NCI-H1092 treated with DMSO at 0.1 percent for 48 hours (cell line): ENCODE results near the gene GABRG3.
A peak's percentile ranks its signal among the peaks of the same experiment; 100 is the strongest.

Experiments used
- DNase-seq: peaks from one replicate; lab custom pipeline; 2025; lab: John Stamatoyannopoulos, UW

Gene GABRG3

GRCh38 chr15:27506752-27507151, 535.8 kb downstream of the GABRG3 start:
- DNase-seq = no peak

GRCh38 chr15:27509014-27509413, 538.0 kb downstream of the GABRG3 start:
- DNase-seq = no peak

GRCh38 chr15:27512281-27513001, 541.5 kb downstream of the GABRG3 start:
- DNase-seq = no peak

- no peak for DNase-seq
Measured at GRCh38 chr15:27514526-27514925, 543.5 kb downstream of the GABRG3 start.

- no peak for DNase-seq
Measured at GRCh38 chr15:27527490-27528067, 556.6 kb downstream of the GABRG3 start.

GRCh38 chr15:27529399-27529798, 558.4 kb downstream of the GABRG3 start:
- DNase-seq = no peak

- no peak for DNase-seq
Measured at GRCh38 chr15:27530994-27531393, 560.0 kb downstream of the GABRG3 start.

GRCh38 chr15:27532358-27532757, 561.4 kb downstream of the GABRG3 start:
- no peak for DNase-seq

- no peak for DNase-seq
Measured at GRCh38 chr15:27535445-27536129, 564.6 kb downstream of the GABRG3 start.

- DNase-seq = peak; percentile 86
Measured at GRCh38 chr15:27538325-27538724, 567.3 kb downstream of the GABRG3 start.

- DNase-seq = no peak
Measured at GRCh38 chr15:27541581-27541980, 570.6 kb downstream of the GABRG3 start.

GRCh38 chr15:27545494-27546255, 574.7 kb downstream of the GABRG3 start:
- peak; percentile 21 for DNase-seq

GRCh38 chr15:27549746-27550145, 578.8 kb downstream of the GABRG3 start:
- no peak for DNase-seq

GRCh38 chr15:27550635-27551034, 579.7 kb downstream of the GABRG3 start:
- DNase-seq = no peak

GRCh38 chr15:27561816-27562215, 590.8 kb downstream of the GABRG3 start:
- DNase-seq = no peak

GRCh38 chr15:27563765-27564370, 592.9 kb downstream of the GABRG3 start:
- no peak for DNase-seq

GRCh38 chr15:27564656-27565055, 593.7 kb downstream of the GABRG3 start:
- no peak for DNase-seq

GRCh38 chr15:27570746-27571145, 599.8 kb downstream of the GABRG3 start:
- no peak for DNase-seq

GRCh38 chr15:27573805-27574485, 603.0 kb downstream of the GABRG3 start:
- no peak for DNase-seq

GRCh38 chr15:27574541-27575054, 603.6 kb downstream of the GABRG3 start:
- DNase-seq = no peak

GRCh38 chr15:27575521-27575920, 604.5 kb downstream of the GABRG3 start:
- DNase-seq = no peak
